HG03378 (cell line): ENCODE measurements around the gene ALOX5AP.

ENCODE experiments used
- ATAC-seq: cut with Tn5 transposase; IDR thresholded peaks from one replicate; pipeline ENCODE4 v1.9.1; 2021; ENCODE audit warnings: mild to moderate bottlenecking, moderate library complexity; ENCODE audit not compliant: unreplicated experiment

Gene ALOX5AP

GRCh38 chr13:30735025-30735871, at the start of gene ALOX5AP:
Gene ALOX5AP, plus strand, starts transcription at chr13:30735543. Its CDS starts 63 bp downstream, at chr13:30735606.
- peak; percentile 72 for ATAC-seq

- no peak for ATAC-seq
These were observed 49.4 kb upstream of the ALOX5AP start for GRCh38 chr13:30685987-30686386.

GRCh38 chr13:30687601-30688000, 47.7 kb upstream of the ALOX5AP start:
- no peak for ATAC-seq

- no peak for ATAC-seq
These were observed 45.6 kb upstream of the ALOX5AP start for GRCh38 chr13:30689752-30690151.

GRCh38 chr13:30690282-30691188, 44.8 kb upstream of the ALOX5AP start:
- ATAC-seq: peak; percentile 80

- ATAC-seq: no peak
These were observed 43.2 kb upstream of the ALOX5AP start for GRCh38 chr13:30692113-30692512.

- ATAC-seq: no peak
These were observed 38.8 kb upstream of the ALOX5AP start for GRCh38 chr13:30696278-30697176.

- no peak for ATAC-seq
These were observed 38.0 kb upstream of the ALOX5AP start for GRCh38 chr13:30697177-30697953.

GRCh38 chr13:30697996-30698401, 37.3 kb upstream of the ALOX5AP start:
- no peak for ATAC-seq

GRCh38 chr13:30698488-30699005, 36.8 kb upstream of the ALOX5AP start:
- no peak for ATAC-seq

GRCh38 chr13:30700364-30700763, 35.0 kb upstream of the ALOX5AP start:
- no peak for ATAC-seq

GRCh38 chr13:30702006-30702405, 33.3 kb upstream of the ALOX5AP start:
- ATAC-seq: no peak

GRCh38 chr13:30704596-30704995, 30.7 kb upstream of the ALOX5AP start:
- no peak for ATAC-seq

GRCh38 chr13:30705680-30706079, 29.7 kb upstream of the ALOX5AP start:
- no peak for ATAC-seq

- ATAC-seq: no peak
These were observed 26.8 kb upstream of the ALOX5AP start for GRCh38 chr13:30708541-30708940.

- no peak for ATAC-seq
These were observed 24.9 kb upstream of the ALOX5AP start for GRCh38 chr13:30710442-30710841.

GRCh38 chr13:30711375-30711774, 24.0 kb upstream of the ALOX5AP start:
- ATAC-seq: no peak

- no peak for ATAC-seq
These were observed 23.5 kb upstream of the ALOX5AP start for GRCh38 chr13:30711837-30712236.
